AG09309 (cell line): ENCODE results near the gene PRSS1.

ENCODE experiments used
- DNase-seq: peaks from one replicate; pipeline ENCODE4 v3.0.0-alpha.2; 2010; ENCODE audit warnings: low read depth
- H3K4me3 ChIP-seq: 2 replicates; pipeline ENCODE4 v1.5.1; 2011; ENCODE audit warnings: mild to moderate bottlenecking, low read depth, low read length, moderate library complexity; ENCODE audit not compliant: control insufficient read depth
- TF ChIP-seq, protein P1 (sequence below): IDR thresholded peaks from 2 replicates; pipeline ENCODE4 v1.5.1; 2011; ENCODE audit warnings: mild to moderate bottlenecking, low read depth, low read length, inconsistent platforms; ENCODE audit not compliant: insufficient read depth, control insufficient read depth; ENCODE audit errors: missing control alignments

Gene PRSS1

DNA sequence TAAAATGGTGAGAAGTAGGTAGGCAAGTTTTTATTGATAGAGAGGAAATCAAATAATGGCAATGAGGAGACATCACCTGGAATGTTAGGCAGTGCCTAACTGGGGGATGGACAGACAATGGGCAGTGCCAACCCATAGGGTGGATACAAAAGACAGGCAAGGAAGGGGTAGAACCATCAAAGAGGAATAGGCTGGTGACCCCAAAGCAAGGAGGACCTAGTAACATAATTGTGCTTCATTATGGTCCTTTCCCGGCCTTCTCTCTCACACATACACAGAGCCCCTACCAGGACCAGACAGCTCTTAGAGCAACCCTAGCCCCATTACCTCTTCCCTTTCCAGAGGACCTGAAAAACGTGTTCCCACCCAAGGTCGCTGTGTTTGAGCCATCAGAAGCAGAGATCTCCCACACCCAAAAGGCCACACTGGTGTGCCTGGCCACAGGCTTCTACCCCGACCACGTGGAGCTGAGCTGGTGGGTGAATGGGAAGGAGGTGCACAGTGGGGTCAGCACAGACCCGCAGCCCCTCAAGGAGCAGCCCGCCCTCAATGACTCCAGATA is 51.5 kb downstream of the PRSS1 start:
- no peak overlapping the region for H3K4me3 ChIP-seq
- TF ChIP-seq, protein P1, sequence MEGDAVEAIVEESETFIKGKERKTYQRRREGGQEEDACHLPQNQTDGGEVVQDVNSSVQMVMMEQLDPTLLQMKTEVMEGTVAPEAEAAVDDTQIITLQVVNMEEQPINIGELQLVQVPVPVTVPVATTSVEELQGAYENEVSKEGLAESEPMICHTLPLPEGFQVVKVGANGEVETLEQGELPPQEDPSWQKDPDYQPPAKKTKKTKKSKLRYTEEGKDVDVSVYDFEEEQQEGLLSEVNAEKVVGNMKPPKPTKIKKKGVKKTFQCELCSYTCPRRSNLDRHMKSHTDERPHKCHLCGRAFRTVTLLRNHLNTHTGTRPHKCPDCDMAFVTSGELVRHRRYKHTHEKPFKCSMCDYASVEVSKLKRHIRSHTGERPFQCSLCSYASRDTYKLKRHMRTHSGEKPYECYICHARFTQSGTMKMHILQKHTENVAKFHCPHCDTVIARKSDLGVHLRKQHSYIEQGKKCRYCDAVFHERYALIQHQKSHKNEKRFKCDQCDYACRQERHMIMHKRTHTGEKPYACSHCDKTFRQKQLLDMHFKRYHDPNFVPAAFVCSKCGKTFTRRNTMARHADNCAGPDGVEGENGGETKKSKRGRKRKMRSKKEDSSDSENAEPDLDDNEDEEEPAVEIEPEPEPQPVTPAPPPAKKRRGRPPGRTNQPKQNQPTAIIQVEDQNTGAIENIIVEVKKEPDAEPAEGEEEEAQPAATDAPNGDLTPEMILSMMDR = no peak
- DNase-seq = no peak

DNA sequence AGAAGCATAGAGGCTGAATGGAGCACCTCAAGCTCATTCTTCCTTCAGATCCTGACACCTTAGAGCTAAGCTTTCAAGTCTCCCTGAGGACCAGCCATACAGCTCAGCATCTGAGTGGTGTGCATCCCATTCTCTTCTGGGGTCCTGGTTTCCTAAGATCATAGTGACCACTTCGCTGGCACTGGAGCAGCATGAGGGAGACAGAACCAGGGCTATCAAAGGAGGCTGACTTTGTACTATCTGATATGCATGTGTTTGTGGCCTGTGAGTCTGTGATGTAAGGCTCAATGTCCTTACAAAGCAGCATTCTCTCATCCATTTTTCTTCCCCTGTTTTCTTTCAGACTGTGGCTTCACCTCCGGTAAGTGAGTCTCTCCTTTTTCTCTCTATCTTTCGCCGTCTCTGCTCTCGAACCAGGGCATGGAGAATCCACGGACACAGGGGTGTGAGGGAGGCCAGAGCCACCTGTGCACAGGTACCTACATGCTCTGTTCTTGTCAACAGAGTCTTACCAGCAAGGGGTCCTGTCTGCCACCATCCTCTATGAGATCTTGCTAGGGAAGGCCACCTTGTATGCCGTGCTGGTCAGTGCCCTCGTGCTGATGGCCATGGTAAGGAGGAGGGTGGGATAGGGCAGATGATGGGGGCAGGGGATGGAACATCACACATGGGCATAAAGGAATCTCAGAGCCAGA is 52.5 kb downstream of the PRSS1 start:
- no peak for DNase-seq
- TF ChIP-seq, protein P1 = no peak
- no peak overlapping the region for H3K4me3 ChIP-seq

DNA sequence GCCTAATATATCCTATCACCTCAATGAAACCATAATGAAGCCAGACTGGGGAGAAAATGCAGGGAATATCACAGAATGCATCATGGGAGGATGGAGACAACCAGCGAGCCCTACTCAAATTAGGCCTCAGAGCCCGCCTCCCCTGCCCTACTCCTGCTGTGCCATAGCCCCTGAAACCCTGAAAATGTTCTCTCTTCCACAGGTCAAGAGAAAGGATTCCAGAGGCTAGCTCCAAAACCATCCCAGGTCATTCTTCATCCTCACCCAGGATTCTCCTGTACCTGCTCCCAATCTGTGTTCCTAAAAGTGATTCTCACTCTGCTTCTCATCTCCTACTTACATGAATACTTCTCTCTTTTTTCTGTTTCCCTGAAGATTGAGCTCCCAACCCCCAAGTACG is 53.0 kb downstream of the PRSS1 start:
- TF ChIP-seq, protein P1 = no peak
- DNase-seq = no peak
- no peak overlapping the region for H3K4me3 ChIP-seq
